ENCODE results near the gene QRFP. TPM values are rescaled to one million over a fixed set of nuclear protein-coding genes. Genes with fewer than 3 reads are reported as not detected.

Gene QRFP
- total RNA-seq, 1 experiment from 2014 or later: not detected

GRCh38 chr9:130920762-130921299 lies 24.2 kb upstream of the QRFP start:
- no peak overlapping the region for H3K27ac Mint-ChIP-seq (ENCODE audit: unreplicated experiment)
- BruUV-seq (replicated peaks): no TSS peak

GRCh38 chr9:130920233-130920632 lies 23.6 kb upstream of the QRFP start:
- intact Hi-C loops (cut with micrococcal nuclease; ENCODE audit: unreplicated experiment): no loop called here
- TF ChIP-seq, protein P1, sequence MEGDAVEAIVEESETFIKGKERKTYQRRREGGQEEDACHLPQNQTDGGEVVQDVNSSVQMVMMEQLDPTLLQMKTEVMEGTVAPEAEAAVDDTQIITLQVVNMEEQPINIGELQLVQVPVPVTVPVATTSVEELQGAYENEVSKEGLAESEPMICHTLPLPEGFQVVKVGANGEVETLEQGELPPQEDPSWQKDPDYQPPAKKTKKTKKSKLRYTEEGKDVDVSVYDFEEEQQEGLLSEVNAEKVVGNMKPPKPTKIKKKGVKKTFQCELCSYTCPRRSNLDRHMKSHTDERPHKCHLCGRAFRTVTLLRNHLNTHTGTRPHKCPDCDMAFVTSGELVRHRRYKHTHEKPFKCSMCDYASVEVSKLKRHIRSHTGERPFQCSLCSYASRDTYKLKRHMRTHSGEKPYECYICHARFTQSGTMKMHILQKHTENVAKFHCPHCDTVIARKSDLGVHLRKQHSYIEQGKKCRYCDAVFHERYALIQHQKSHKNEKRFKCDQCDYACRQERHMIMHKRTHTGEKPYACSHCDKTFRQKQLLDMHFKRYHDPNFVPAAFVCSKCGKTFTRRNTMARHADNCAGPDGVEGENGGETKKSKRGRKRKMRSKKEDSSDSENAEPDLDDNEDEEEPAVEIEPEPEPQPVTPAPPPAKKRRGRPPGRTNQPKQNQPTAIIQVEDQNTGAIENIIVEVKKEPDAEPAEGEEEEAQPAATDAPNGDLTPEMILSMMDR (IDR thresholded peaks at IDR 0.05; ENCODE audit: unreplicated experiment): no peak
- Mint-ChIP-seq H3K36me3 (ENCODE audit: insufficient read depth, unreplicated experiment) (no peaks in the 10 kb centered on the region), H3K27me3 (ENCODE audit: unreplicated experiment) (peaks cover 44% of the 10 kb centered on the region), H3K9me3 (ENCODE audit: low read depth, unreplicated experiment) (no peaks in the 10 kb centered on the region), H3K4me1 (ENCODE audit: low read depth, unreplicated experiment) (no peaks in the 10 kb centered on the region), H3K4me3 (ENCODE audit: low read depth, unreplicated experiment) (no peak overlapping the region), H3K27ac (ENCODE audit: unreplicated experiment) (no peak overlapping the region)
- CTCF ChIA-PET: no interaction called here
- DNase-seq: no peak
- no TSS peak for BruUV-seq (replicated peaks)

More at GRCh38 chr9:130920762-130921299, 24.2 kb upstream of the QRFP start:
- TF ChIP-seq, protein P1 (IDR thresholded peaks at IDR 0.05; ENCODE audit: unreplicated experiment): no peak
- Mint-ChIP-seq H3K4me1 (ENCODE audit: low read depth, unreplicated experiment) (no peaks in the 10 kb centered on the region), H3K36me3 (ENCODE audit: insufficient read depth, unreplicated experiment) (no peaks in the 10 kb centered on the region), H3K27me3 (ENCODE audit: unreplicated experiment) (peaks cover 44% of the 10 kb centered on the region), H3K4me3 (ENCODE audit: low read depth, unreplicated experiment) (no peak overlapping the region), H3K9me3 (ENCODE audit: low read depth, unreplicated experiment) (no peaks in the 10 kb centered on the region)
- intact Hi-C loops (cut with micrococcal nuclease; ENCODE audit: unreplicated experiment): no loop called here
- CTCF ChIA-PET: no interaction called here
- no peak for DNase-seq

DNA sequence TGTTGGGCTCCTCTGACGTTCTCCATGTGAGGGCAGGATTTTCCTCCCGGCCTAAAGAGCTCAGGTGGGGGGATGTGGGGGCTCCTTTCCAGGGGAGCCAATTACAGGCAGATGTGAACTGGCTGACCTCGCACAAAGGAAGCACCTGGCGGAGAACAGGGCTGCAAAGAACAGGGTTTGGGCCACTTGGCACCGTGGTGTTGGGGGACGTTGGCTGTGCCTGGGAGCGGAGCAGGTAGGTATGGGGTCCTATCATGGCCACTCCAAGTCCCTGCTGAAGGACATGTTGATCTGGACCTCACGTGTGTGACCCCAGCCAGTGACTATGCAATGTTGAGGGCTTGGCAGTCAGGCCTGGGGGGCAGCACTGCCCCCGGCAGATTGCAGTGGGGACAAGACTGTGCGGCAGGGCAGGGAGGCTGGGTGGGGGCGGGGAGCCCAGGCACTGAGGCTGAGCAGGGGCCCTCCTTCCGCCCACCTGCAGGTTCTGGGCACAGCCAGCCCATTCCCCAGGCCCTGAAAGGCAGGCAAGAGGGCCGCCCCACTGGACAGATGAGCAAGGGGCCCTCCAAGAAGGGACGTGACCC lies 23.0 kb upstream of the QRFP start:
- Mint-ChIP-seq H3K36me3 (ENCODE audit: insufficient read depth, unreplicated experiment) (no peaks in the 10 kb centered on the region), H3K4me3 (ENCODE audit: low read depth, unreplicated experiment) (no peak overlapping the region), H3K9me3 (ENCODE audit: low read depth, unreplicated experiment) (no peaks in the 10 kb centered on the region), H3K27me3 (ENCODE audit: unreplicated experiment) (peaks cover 44% of the 10 kb centered on the region), H3K4me1 (ENCODE audit: low read depth, unreplicated experiment) (no peaks in the 10 kb centered on the region), H3K27ac (ENCODE audit: unreplicated experiment) (no peak overlapping the region)
- no peak for DNase-seq
- TF ChIP-seq, protein P1 (IDR thresholded peaks at IDR 0.05; ENCODE audit: unreplicated experiment): no peak
- BruUV-seq (replicated peaks): no TSS peak
- intact Hi-C loops (cut with micrococcal nuclease; ENCODE audit: unreplicated experiment): no loop called here
- CTCF ChIA-PET: no interaction called here

DNA sequence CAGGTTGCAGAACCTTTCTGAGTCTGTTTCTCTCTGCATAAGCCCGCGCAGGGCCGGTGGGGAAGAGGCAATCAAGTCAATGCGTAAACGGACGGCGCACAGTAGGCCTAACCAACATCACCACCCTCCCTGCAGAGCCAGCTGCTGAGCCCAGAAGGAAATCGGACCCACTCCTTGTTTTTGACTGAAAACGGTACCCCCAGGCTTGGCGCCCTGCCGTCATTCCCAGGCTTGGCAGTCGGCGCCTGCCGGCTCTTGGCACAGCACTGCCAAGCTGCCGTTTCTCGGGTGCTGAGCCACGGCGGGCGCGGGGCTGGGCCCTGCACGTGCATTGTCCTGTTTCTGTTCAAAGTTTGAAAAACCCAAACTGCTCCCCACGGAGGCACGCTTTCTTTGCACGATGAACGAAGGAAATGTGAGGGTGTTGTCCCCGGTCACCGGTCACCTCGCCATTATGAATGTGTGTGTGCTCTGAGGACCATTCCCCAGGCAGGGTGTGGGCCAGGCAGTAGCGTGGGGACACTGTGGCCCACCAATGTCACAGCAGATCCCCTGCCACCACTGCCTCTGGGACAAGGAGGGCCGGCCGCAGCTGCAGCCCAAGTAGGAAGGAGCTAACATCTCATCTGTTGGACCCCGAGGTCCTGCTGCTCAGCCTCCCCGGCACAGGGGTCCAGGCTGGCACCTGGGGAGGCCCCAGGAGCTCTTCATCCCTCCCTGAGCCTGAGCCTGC lies 22.4 kb upstream of the QRFP start:
- H3K4me3 Mint-ChIP-seq (ENCODE audit: low read depth, unreplicated experiment): no peak overlapping the region
- no peaks in the 10 kb centered on the region for H3K4me1 Mint-ChIP-seq (ENCODE audit: low read depth, unreplicated experiment)
- TF ChIP-seq, protein P1 (IDR thresholded peaks at IDR 0.05; ENCODE audit: unreplicated experiment): no peak
- CTCF ChIA-PET: no interaction called here
- intact Hi-C loops (cut with micrococcal nuclease; ENCODE audit: unreplicated experiment): no loop called here
- no peak overlapping the region for H3K27ac Mint-ChIP-seq (ENCODE audit: unreplicated experiment)
- no peak for DNase-seq
- H3K27me3 Mint-ChIP-seq (ENCODE audit: unreplicated experiment): peaks cover 44% of the 10 kb centered on the region
- no peaks in the 10 kb centered on the region for H3K9me3 Mint-ChIP-seq (ENCODE audit: low read depth, unreplicated experiment)
- no TSS peak for BruUV-seq (replicated peaks)
- H3K36me3 Mint-ChIP-seq (ENCODE audit: insufficient read depth, unreplicated experiment): no peaks in the 10 kb centered on the region
